Non-pigmented ciliary epithelial cell (primary cell): ENCODE data around the gene MORN3.

Source experiments
- DNase-seq: peaks from one replicate; pipeline ENCODE4 v3.0.0-alpha.2; 2010; ENCODE audit warnings: low read depth

Gene MORN3

GRCh38 chr12:121602766-121603165, 66.7 kb downstream of the MORN3 start:
- DNase-seq: no peak

GRCh38 chr12:121600702-121601336, 68.6 kb downstream of the MORN3 start:
- no peak for DNase-seq
